Retinal pigment epithelial cell (primary cell): ENCODE measurements around the gene ACTL9.

Experiments
- DNase-seq: peaks from one replicate; pipeline ENCODE4 v3.0.0-alpha.2; 2010; ENCODE audit warnings: low read depth
- H3K4me3 ChIP-seq: 2 replicates; pipeline ENCODE4 v1.5.1; 2011; ENCODE audit warnings: mild to moderate bottlenecking, low read length, control low read depth, moderate library complexity
- TF ChIP-seq, protein P1 (sequence below): conservative IDR thresholded peaks from 2 replicates; pipeline ENCODE4 v1.5.1; 2011; ENCODE audit warnings: low read depth, low read length, control low read depth, inconsistent platforms

ACTL9 gene

DNA sequence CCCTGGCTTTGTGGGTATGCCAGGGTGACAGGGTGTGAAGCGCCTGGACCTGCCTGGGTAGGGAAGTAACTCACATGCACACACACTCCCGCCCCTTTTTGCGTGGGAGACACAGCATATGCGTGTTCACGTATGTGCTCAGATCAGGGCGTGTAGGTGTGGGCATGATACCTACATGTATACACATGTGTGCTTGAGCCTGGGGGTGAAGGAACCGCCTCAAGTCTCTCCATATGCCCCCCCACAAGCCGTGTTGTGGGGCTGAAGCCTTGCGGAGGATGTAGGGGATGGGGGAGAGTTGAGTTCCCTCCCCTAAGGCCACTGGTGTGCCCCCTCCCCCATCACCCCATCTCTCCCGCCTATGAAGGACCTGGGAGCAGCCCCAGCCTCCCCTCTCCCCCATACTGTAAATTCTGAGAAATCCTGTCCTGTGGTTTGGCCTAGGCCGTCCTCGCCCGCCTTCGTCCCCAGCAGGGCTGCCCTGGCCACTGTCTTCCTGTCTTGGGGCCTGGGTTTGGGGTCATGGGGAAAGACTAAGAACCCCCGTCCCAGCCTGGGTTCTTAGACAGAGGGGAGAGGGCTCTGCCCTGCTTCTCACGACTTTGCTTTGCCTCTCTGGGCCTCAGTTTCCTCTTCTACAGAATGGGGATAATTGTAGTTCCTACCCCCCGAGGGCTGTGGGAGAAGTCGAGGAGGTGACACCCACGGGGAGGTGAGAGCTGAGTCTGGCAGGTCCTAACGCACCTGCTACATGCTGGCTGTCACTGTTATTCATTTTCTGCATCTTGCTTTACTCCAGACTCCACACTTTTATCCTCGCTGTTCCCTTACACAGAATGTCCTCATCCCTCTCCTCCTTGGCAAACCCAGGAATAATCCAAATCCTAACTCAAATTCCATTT, 14.3 kb downstream of the ACTL9 start:
- TF ChIP-seq, protein P1, sequence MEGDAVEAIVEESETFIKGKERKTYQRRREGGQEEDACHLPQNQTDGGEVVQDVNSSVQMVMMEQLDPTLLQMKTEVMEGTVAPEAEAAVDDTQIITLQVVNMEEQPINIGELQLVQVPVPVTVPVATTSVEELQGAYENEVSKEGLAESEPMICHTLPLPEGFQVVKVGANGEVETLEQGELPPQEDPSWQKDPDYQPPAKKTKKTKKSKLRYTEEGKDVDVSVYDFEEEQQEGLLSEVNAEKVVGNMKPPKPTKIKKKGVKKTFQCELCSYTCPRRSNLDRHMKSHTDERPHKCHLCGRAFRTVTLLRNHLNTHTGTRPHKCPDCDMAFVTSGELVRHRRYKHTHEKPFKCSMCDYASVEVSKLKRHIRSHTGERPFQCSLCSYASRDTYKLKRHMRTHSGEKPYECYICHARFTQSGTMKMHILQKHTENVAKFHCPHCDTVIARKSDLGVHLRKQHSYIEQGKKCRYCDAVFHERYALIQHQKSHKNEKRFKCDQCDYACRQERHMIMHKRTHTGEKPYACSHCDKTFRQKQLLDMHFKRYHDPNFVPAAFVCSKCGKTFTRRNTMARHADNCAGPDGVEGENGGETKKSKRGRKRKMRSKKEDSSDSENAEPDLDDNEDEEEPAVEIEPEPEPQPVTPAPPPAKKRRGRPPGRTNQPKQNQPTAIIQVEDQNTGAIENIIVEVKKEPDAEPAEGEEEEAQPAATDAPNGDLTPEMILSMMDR = no peak
- no peak overlapping the region for H3K4me3 ChIP-seq
- no peak for DNase-seq

DNA sequence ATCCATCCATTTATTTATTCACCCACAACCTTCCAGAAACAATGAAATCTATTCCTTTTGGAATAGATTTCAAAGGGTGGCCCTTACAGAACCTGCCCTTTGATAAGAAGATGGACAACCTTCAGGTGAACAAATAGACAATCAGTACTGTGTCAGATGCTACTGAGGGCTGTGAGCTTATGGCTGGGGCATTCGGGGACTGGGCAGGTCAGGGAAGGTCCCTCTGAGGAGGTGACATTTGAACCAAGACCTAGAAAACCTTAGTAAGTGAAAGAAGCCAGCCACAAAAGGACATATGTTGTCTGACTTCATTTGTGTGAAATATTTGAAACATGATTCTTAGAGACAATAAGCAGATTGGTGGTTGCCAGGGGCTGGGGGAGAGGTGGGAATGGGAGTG, 15.7 kb downstream of the ACTL9 start:
- DNase-seq = no peak
- TF ChIP-seq, protein P1 = no peak
- no peak overlapping the region for H3K4me3 ChIP-seq

DNA sequence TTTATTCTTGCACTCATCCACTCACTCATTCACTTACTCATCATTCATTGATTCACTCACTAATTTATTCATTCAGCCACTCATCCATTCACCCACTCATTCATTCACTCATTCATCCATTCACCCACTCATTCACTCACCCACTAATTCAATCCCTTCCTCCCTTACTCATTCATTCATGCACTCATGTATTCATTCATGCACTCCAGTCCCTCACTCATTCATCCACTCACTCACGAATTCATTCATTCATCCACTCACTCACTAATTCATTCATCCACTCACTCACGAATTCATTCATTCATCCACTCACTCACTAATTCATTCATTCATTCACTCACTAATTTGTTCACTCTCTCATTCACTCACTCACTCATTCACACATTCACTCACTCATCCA, 16.1 kb downstream of the ACTL9 start:
- TF ChIP-seq, protein P1 = no peak
- DNase-seq = no peak
- no peak overlapping the region for H3K4me3 ChIP-seq

DNA sequence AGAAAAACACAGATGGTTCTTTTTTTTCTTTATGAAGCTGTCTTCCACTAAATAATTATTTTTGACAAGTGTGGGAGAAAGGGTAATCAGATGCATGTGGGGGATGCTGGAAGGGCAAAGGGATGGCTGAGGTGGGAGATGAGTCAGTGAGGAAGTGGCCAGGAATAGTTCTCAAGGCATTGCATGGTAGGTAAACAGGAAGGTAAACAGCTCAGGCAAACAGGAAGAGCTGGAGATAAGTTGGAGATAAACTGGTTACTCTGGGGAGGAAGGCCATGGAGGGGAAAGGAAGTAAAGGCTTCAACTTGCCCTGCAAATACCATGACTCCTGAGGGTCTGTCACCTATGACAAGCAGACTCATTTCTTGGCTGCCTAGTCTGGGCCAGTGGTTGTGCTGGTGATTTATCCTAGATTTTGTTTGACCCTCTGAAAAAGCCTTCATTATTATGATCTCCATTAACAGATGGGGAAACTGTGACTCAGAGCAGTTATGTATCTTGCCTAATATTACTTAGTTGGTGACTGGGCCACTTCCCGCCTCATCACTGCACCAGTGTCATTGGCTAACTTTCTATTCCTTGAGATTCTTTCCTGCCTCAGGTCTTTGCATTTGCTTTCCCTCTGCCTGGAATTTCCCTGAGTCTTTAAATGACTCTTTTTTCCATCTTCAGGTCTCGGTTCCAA, 17.1 kb downstream of the ACTL9 start:
- no peak for DNase-seq
- TF ChIP-seq, protein P1 = no peak
- H3K4me3 ChIP-seq = no peak overlapping the region

DNA sequence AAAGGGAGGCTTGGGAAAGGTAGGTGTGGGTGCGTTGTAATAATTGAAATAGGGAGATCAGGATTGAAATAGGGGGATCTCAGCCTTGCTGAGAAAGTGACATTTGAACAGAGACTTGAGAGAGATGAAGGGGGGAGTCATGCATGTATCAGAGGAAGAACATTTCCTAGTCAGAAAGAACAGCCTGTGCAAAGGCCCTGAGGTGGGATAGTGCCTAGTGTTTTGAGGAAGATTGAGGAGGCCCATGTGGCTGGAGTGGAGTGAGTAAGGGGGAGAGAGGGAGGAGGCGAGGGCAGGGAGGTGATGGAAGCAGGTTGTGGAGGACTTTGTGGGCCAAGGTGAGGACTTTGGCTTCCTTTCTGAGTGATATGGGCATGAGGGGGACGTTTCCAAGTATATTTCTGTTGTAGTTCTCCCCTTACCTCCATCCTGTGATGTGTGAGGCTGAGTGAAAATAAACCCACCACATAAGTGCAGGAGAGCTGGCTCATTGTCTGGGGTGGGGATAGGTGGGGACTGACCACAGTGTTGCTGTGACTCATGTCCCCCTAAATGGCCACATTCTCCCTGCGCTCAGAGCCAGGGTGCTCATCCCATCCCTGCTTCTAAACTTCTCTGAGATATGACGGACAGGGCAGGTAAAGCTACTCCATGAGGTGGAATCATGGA, 17.8 kb downstream of the ACTL9 start:
- DNase-seq = no peak
- no peak overlapping the region for H3K4me3 ChIP-seq
- TF ChIP-seq, protein P1 = no peak

DNA sequence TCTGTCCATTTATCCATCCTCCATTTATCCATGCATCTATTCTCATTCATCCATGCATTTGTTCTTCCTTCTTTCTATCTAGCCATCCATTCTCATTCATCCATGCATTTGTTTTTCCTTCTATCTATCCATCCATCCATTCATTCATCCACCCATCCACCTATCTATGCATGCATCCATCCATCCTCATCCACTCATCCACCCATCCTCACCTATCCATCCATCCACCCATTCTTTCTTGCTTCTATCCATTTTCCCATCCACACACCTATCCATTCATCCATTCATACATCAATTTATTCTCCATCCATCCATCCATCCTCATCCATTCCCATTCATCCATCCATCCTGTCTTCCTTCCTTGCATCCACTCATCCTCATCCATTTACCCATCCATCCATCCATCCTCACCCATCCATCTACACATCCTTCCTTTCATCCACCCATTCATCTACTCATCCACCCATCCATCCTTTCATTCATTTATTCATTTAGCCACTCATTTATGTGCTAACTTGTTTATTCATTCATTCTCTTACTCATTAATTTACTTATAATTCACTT, 20.3 kb downstream of the ACTL9 start:
- no peak overlapping the region for H3K4me3 ChIP-seq
- TF ChIP-seq, protein P1 = no peak
- no peak for DNase-seq
